Measurements from ENCODE around the gene BAK1.

The BAK1 gene

GRCh38 chr6:33621711-33622388, 41.8 kb upstream of the BAK1 start:
- no peak for TF ChIP-seq CTCF (IDR thresholded peaks at IDR 0.05; ENCODE audit: extremely low read depth, insufficient read depth, missing control alignments)
- DNase-seq (ENCODE audit: low spot score) = peak; percentile 66
- in situ Hi-C loops (cut with MboI; ENCODE audit: low pct_unique_long_range_greater_than_20kb, low sequenced_read_pairs, unreplicated experiment) = no loop called here

- in situ Hi-C loops (cut with MboI; ENCODE audit: low pct_unique_long_range_greater_than_20kb, low sequenced_read_pairs, unreplicated experiment) = no loop called here
- DNase-seq (ENCODE audit: low spot score) = peak; percentile 98
- no peak for TF ChIP-seq CTCF (IDR thresholded peaks at IDR 0.05; ENCODE audit: extremely low read depth, insufficient read depth, missing control alignments)
Observed at GRCh38 chr6:33620856-33621710, 41.0 kb upstream of the BAK1 start, which contains the start of gene ITPR3. TSS of gene ITPR3 (plus strand) at chr6:33621322. CDS start at chr6:33621603, 281 bp downstream.

- in situ Hi-C loops (cut with MboI; ENCODE audit: low pct_unique_long_range_greater_than_20kb, low sequenced_read_pairs, unreplicated experiment) = no loop called here
- no peak for TF ChIP-seq CTCF (IDR thresholded peaks at IDR 0.05; ENCODE audit: extremely low read depth, insufficient read depth, missing control alignments)
- peak; percentile 60 for DNase-seq (ENCODE audit: low spot score)
Observed at GRCh38 chr6:33620158-33620855, 40.2 kb upstream of the BAK1 start.

- TF ChIP-seq CTCF (IDR thresholded peaks at IDR 0.05; ENCODE audit: extremely low read depth, insufficient read depth, missing control alignments) = no peak
- in situ Hi-C loops (cut with MboI; ENCODE audit: low pct_unique_long_range_greater_than_20kb, low sequenced_read_pairs, unreplicated experiment) = no loop called here
- no peak for DNase-seq (ENCODE audit: low spot score)
Observed at GRCh38 chr6:33619166-33619840, 39.2 kb upstream of the BAK1 start.

GRCh38 chr6:33616913-33617312, 36.8 kb upstream of the BAK1 start:
- in situ Hi-C loops (cut with MboI; ENCODE audit: low pct_unique_long_range_greater_than_20kb, low sequenced_read_pairs, unreplicated experiment) = no loop called here
- TF ChIP-seq CTCF (IDR thresholded peaks at IDR 0.05; ENCODE audit: extremely low read depth, insufficient read depth, missing control alignments) = no peak
- no peak for DNase-seq (ENCODE audit: low spot score)

GRCh38 chr6:33616113-33616512, 36.0 kb upstream of the BAK1 start:
- in situ Hi-C loops (cut with MboI; ENCODE audit: low pct_unique_long_range_greater_than_20kb, low sequenced_read_pairs, unreplicated experiment) = no loop called here

More at GRCh38 chr6:33616113-33616512, 36.0 kb upstream of the BAK1 start:
- TF ChIP-seq CTCF (IDR thresholded peaks at IDR 0.05; ENCODE audit: extremely low read depth, insufficient read depth, missing control alignments) = no peak
- no peak for DNase-seq (ENCODE audit: low spot score)
